HCT116 (cell line): ENCODE data around the gene DPP9.

Experiments
- TF ChIP-seq, protein P1 (sequence below), 3 experiments: fragments of 200-600 bp in 1 of 3; sonication (generic) in 1 of 3; IDR thresholded peaks in 2 of 3; conservative IDR thresholded peaks in 1 of 3; 2 replicates each; pipeline ENCODE4 v1.5.1; 2012 to 2017; ENCODE audit warnings: low read depth in 2 of 3, low read length in 2 of 3, antibody characterized with exemption in 1 of 3, borderline replicate concordance in 1 of 3, control low read depth in 1 of 3, mild to moderate bottlenecking in 1 of 3, mixed read lengths in 1 of 3, mixed run types in 1 of 3, moderate library complexity in 1 of 3; ENCODE audit not compliant: insufficient read depth in 1 of 3
- TF ChIP-seq, protein P2 (sequence below): IDR thresholded peaks from 2 replicates; pipeline ENCODE4 v1.6.1; 2012

DNA sequence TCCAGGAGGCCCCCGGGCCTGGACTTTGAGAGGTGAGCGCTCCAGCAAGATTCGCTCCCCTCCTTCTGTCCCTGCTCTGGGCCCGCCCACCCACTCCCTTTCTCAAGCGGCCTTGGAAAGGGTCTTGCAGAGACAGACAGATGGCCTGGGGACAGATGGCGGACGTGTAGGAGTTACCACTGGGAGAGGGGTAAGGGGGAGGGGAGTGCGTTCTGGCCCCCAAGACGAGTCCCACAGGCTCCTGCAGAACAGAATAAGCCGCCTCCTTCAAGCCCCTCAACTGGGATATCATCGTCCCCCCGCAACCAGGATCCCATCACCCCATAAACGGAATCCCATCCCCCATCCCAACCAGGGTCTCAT, 87.9 kb downstream of the DPP9 start:
- TF ChIP-seq, protein P1, sequence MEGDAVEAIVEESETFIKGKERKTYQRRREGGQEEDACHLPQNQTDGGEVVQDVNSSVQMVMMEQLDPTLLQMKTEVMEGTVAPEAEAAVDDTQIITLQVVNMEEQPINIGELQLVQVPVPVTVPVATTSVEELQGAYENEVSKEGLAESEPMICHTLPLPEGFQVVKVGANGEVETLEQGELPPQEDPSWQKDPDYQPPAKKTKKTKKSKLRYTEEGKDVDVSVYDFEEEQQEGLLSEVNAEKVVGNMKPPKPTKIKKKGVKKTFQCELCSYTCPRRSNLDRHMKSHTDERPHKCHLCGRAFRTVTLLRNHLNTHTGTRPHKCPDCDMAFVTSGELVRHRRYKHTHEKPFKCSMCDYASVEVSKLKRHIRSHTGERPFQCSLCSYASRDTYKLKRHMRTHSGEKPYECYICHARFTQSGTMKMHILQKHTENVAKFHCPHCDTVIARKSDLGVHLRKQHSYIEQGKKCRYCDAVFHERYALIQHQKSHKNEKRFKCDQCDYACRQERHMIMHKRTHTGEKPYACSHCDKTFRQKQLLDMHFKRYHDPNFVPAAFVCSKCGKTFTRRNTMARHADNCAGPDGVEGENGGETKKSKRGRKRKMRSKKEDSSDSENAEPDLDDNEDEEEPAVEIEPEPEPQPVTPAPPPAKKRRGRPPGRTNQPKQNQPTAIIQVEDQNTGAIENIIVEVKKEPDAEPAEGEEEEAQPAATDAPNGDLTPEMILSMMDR (IDR thresholded peaks at IDR 0.05 in 2 of 3, conservative IDR thresholded peaks at IDR 0.05 in 1 of 3; ENCODE audit: borderline replicate concordance in 1 of 3, insufficient read depth in 1 of 3, low read depth in 2 of 3, low read length in 2 of 3) = no peak
- TF ChIP-seq, protein P2, sequence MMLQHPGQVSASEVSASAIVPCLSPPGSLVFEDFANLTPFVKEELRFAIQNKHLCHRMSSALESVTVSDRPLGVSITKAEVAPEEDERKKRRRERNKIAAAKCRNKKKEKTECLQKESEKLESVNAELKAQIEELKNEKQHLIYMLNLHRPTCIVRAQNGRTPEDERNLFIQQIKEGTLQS = no peak
